Left ventricle myocardium inferior (tissue), 1 donor: ENCODE data around the gene NAGA. TPM values are rescaled to one million over a fixed set of nuclear protein-coding genes. Genes with fewer than 3 reads are reported as not detected.

Source experiments
- DNase-seq: peaks from one replicate; pipeline ENCODE4 v3.0.0-alpha.2; 2020
- H3K27ac ChIP-seq: fragments of 200-600 bp; replicated peaks from 2 replicates; pipeline ENCODE4 v1.8.0; 2021
- H3K27me3 ChIP-seq: fragments of 200-600 bp; 2 replicates; pipeline ENCODE4 v1.8.0; 2021; ENCODE audit warnings: low read depth
- H3K36me3 ChIP-seq: fragments of 200-600 bp; 2 replicates; pipeline ENCODE4 v1.8.0; 2021
- H3K4me1 ChIP-seq: fragments of 200-600 bp; 2 replicates; pipeline ENCODE4 v1.8.0; 2021
- H3K4me3 ChIP-seq: fragments of 200-600 bp; 2 replicates; pipeline ENCODE4 v1.8.0; 2021; ENCODE audit warnings: mild to moderate bottlenecking, moderate library complexity
- H3K9me3 ChIP-seq: fragments of 200-600 bp; replicated peaks from 2 replicates; pipeline ENCODE4 v1.8.0; 2021
- CTCF ChIP-seq: fragments of 200-600 bp; IDR thresholded peaks from 2 replicates; pipeline ENCODE4 v1.8.0; 2021; ENCODE audit warnings: antibody characterized with exemption, mild to moderate bottlenecking, borderline replicate concordance
- intact Hi-C: fragments of 100-400 bp; cut with micrococcal nuclease; formaldehyde crosslinking; loops from one replicate; pipeline ENCODE4 v1.11.0; 2022
- total RNA-seq: library from RNA; stranded (reverse); fragmentation: NEBNext Ultra II Directional; extraction: Animal tissue kit (Norgen Biotek cat#: 25700); gene quantifications from one replicate; pipeline ENCODE4 v1.2.1, GENCODE V29; 2021
- donor health status: DM: no; HTN: yes; CAD: no; lungs with severe emphysema.

NAGA gene
- total RNA-seq, 1 donor from 2014 or later, result 11.7 TPM

GRCh38 chr22:42018224-42018623 is 52.4 kb downstream of the NAGA start:
- Histone ChIP-seq H3K4me3 (no peak overlapping the region), H3K36me3 (no peaks in the 10 kb centered on the region), H3K9me3 (no peaks in the 10 kb centered on the region), H3K27me3 (peaks cover 27% of the 10 kb centered on the region), H3K4me1 (no peaks in the 10 kb centered on the region), H3K27ac (no peak overlapping the region)
- no peak for TF ChIP-seq CTCF
- DNase-seq, result no peak
- intact Hi-C loops, result no loop called here

GRCh38 chr22:42016111-42016510 is 54.5 kb downstream of the NAGA start:
- H3K36me3 ChIP-seq, result no peaks in the 10 kb centered on the region
- H3K4me1 ChIP-seq, result no peaks in the 10 kb centered on the region
- intact Hi-C loops, result no loop called here
- peaks cover 28% of the 10 kb centered on the region for H3K27me3 ChIP-seq
- DNase-seq, result no peak
- H3K9me3 ChIP-seq, result peaks cover 8% of the 10 kb centered on the region
- H3K4me3 ChIP-seq, result no peak overlapping the region
- no peak for TF ChIP-seq CTCF
- no peak overlapping the region for H3K27ac ChIP-seq

GRCh38 chr22:42013385-42013784 is 57.2 kb downstream of the NAGA start:
- intact Hi-C loops, result no loop called here
- no peaks in the 10 kb centered on the region for H3K4me1 ChIP-seq
- no peak for TF ChIP-seq CTCF

GRCh38 chr22:42010778-42011177 is 59.8 kb downstream of the NAGA start:
- DNase-seq, result no peak
- intact Hi-C loops, result no loop called here
- H3K9me3 ChIP-seq, result peaks cover 38% of the 10 kb centered on the region
- no peaks in the 10 kb centered on the region for H3K36me3 ChIP-seq
- peaks cover 20% of the 10 kb centered on the region for H3K27me3 ChIP-seq
- TF ChIP-seq CTCF, result no peak
- no peaks in the 10 kb centered on the region for H3K4me1 ChIP-seq
- no peak overlapping the region for H3K4me3 ChIP-seq
- H3K27ac ChIP-seq, result no peak overlapping the region

More at GRCh38 chr22:42013385-42013784, 57.2 kb downstream of the NAGA start:
- H3K9me3 ChIP-seq, result peaks cover 33% of the 10 kb centered on the region
- H3K4me3 ChIP-seq, result no peak overlapping the region
- no peak for DNase-seq
- peaks cover 35% of the 10 kb centered on the region for H3K27me3 ChIP-seq
- H3K27ac ChIP-seq, result no peak overlapping the region
- no peaks in the 10 kb centered on the region for H3K36me3 ChIP-seq

Other genes starting within 250 kb of the NAGA start
- gene SREBF2, start 237.7 kb downstream of the NAGA start, total RNA-seq, result 74.5 TPM
- gene SHISA8, start 155.7 kb downstream of the NAGA start, total RNA-seq, result 2.2 TPM
- gene TNFRSF13C, start 144.0 kb downstream of the NAGA start, total RNA-seq, result 0.55 TPM
- 0.47 TPM for gene CENPM, start 123.7 kb downstream of the NAGA start, total RNA-seq
- not detected for gene SEPTIN3, start 101.4 kb downstream of the NAGA start, total RNA-seq
- 0.22 TPM for gene WBP2NL, start 72.0 kb downstream of the NAGA start, total RNA-seq
- 3.4 TPM for gene PHETA2, start 3.4 kb upstream of the NAGA start, total RNA-seq
- gene SMDT1, start 8.9 kb upstream of the NAGA start, total RNA-seq, result 153 TPM
- gene NDUFA6, start 20.0 kb upstream of the NAGA start, total RNA-seq, result 270 TPM
- 0.16 TPM for gene CYP2D6, start 60.0 kb upstream of the NAGA start, total RNA-seq
- 17.2 TPM for gene TCF20, start 199.8 kb upstream of the NAGA start, total RNA-seq